Measurements from ENCODE around the gene FBXW8. TPM values are rescaled to one million over a fixed set of nuclear protein-coding genes. Genes with fewer than 3 reads are reported as not detected.

FBXW8 gene
- total RNA-seq, 2 donors from 2014 or later = 26.1 to 34.7 TPM

GRCh38 chr12:116906285-116906684, 4.5 kb upstream of the FBXW8 start:
- Histone ChIP-seq H3K4me1 (ENCODE audit: control insufficient read depth, insufficient read depth, low read length) (no peaks in the 10 kb centered on the region), H3K27me3 (ENCODE audit: control insufficient read depth, insufficient read depth, low read length, poor library complexity, severe bottlenecking) (no peaks in the 10 kb centered on the region), H3K9me3 (ENCODE audit: control insufficient read depth, low read length) (no peaks in the 10 kb centered on the region), H3K27ac (ENCODE audit: low read depth, low read length) (no peak overlapping the region), H3K36me3 (ENCODE audit: control insufficient read depth, insufficient read depth, low read length) (no peaks in the 10 kb centered on the region), H3K9ac (ENCODE audit: extremely low read depth, low read length, poor library complexity, severe bottlenecking) (no peak overlapping the region), H3K4me3 (ENCODE audit: low read length) (no peak overlapping the region)
- no peak for TF ChIP-seq CTCF (conservative IDR thresholded peaks at IDR 0.05)
- peaks cover under 1% of the 10 kb centered on the region for H3K4me1 Mint-ChIP-seq
- WGBS, 2 experiments (ENCODE audit: insufficient coverage in 1 of 2, insufficient read length in 1 of 2) = 88 to 94% methylated on average over 2 of the region's 4 CpGs
- peaks cover 9% of the 10 kb centered on the region for H3K27me3 Mint-ChIP-seq (ENCODE audit: insufficient read depth)
- no peaks in the 10 kb centered on the region for H3K36me3 Mint-ChIP-seq (ENCODE audit: low read depth)
- H3K4me3 Mint-ChIP-seq = no peak overlapping the region
- no peak for DNase-seq
- H3K9me3 Mint-ChIP-seq = no peaks in the 10 kb centered on the region
- no peak overlapping the region for H3K27ac Mint-ChIP-seq

- H3K4me3 Mint-ChIP-seq = peak overlapping the region; percentile 76
- no peaks in the 10 kb centered on the region for H3K9me3 ChIP-seq (ENCODE audit: control insufficient read depth, low read length)
- H3K4me1 Mint-ChIP-seq = peaks cover 10% of the 10 kb centered on the region
- H3K9ac ChIP-seq (ENCODE audit: extremely low read depth, low read length, poor library complexity, severe bottlenecking) = peak overlapping the region; percentile 60
- 79 to 81% methylated on average over 3 to 4 of the region's 4 CpGs for WGBS, 2 experiments (ENCODE audit: insufficient coverage in 1 of 2, insufficient read length in 1 of 2)
- H3K36me3 Mint-ChIP-seq (ENCODE audit: low read depth) = peaks cover 19% of the 10 kb centered on the region
- H3K27me3 Mint-ChIP-seq (ENCODE audit: insufficient read depth) = no peaks in the 10 kb centered on the region
- H3K4me1 ChIP-seq (ENCODE audit: control insufficient read depth, insufficient read depth, low read length) = peaks cover 4% of the 10 kb centered on the region
- H3K4me3 ChIP-seq (ENCODE audit: low read length) = peak overlapping the region; percentile 96
- H3K27ac ChIP-seq (ENCODE audit: low read depth, low read length) = no peak overlapping the region
- H3K27ac Mint-ChIP-seq = peak overlapping the region; percentile 77
- TF ChIP-seq CTCF (conservative IDR thresholded peaks at IDR 0.05) = no peak
- peaks cover 3% of the 10 kb centered on the region for H3K36me3 ChIP-seq (ENCODE audit: control insufficient read depth, insufficient read depth, low read length)
- no peaks in the 10 kb centered on the region for H3K27me3 ChIP-seq (ENCODE audit: control insufficient read depth, insufficient read depth, low read length, poor library complexity, severe bottlenecking)
- no peaks in the 10 kb centered on the region for H3K9me3 Mint-ChIP-seq
- DNase-seq = no peak
Observed at GRCh38 chr12:116910280-116910644, 488 bp upstream of the FBXW8 start.

GRCh38 chr12:116915326-116915725, 4.6 kb downstream of the FBXW8 start:
- H3K27me3 ChIP-seq (ENCODE audit: control insufficient read depth, insufficient read depth, low read length, poor library complexity, severe bottlenecking) = no peaks in the 10 kb centered on the region
- peaks cover 29% of the 10 kb centered on the region for H3K36me3 Mint-ChIP-seq (ENCODE audit: low read depth)
- H3K9me3 Mint-ChIP-seq = no peaks in the 10 kb centered on the region
- no peak for TF ChIP-seq CTCF (conservative IDR thresholded peaks at IDR 0.05)
- no peaks in the 10 kb centered on the region for H3K9me3 ChIP-seq (ENCODE audit: control insufficient read depth, low read length)
- peaks cover 50% of the 10 kb centered on the region for H3K4me1 Mint-ChIP-seq
- no peak for DNase-seq
- peaks cover 17% of the 10 kb centered on the region for H3K4me1 ChIP-seq (ENCODE audit: control insufficient read depth, insufficient read depth, low read length)
- no peak overlapping the region for H3K27ac Mint-ChIP-seq
- H3K4me3 Mint-ChIP-seq = no peak overlapping the region
- H3K36me3 ChIP-seq (ENCODE audit: control insufficient read depth, insufficient read depth, low read length) = peaks cover 9% of the 10 kb centered on the region
- no peaks in the 10 kb centered on the region for H3K27me3 Mint-ChIP-seq (ENCODE audit: insufficient read depth)
- H3K9ac ChIP-seq (ENCODE audit: extremely low read depth, low read length, poor library complexity, severe bottlenecking) = no peak overlapping the region
- no peak overlapping the region for H3K27ac ChIP-seq (ENCODE audit: low read depth, low read length)
- H3K4me3 ChIP-seq (ENCODE audit: low read length) = no peak overlapping the region
- 93% methylated on average over 1 of the region's 1 CpG; no CpG with 5 or more reads in 1 of the 2 experiments for WGBS, 2 experiments (ENCODE audit: insufficient coverage in 1 of 2, insufficient read length in 1 of 2)

Measured in endodermal cell (in vitro differentiated cells).